Common myeloid progenitor, CD34-positive (primary cell): ENCODE measurements around the gene XIRP1.
A peak's percentile ranks its signal among the peaks of the same experiment; 100 is the strongest.
"Not testable (repeated sequence)": the region's sequence is repeated elsewhere in the genome, so short reads cannot be mapped to it uniquely, and the experiment has no call there.

ENCODE experiments used
- CTCF ChIA-PET: fragments of 350-600 bp; sonication (Branson Sonifier 250); formaldehyde crosslinking; loops from one replicate; lab custom pipeline; 2021; ENCODE audit warnings: antibody characterized with exemption; lab: Charles Lee
- POLR2A ChIA-PET: fragments of 350-600 bp; sonication (Branson Sonifier 250); formaldehyde crosslinking; loops from one replicate; lab custom pipeline; 2021; ENCODE audit warnings: antibody characterized with exemption; lab: Charles Lee
- DNase-seq, 3 donors: peaks; one replicate each; pipeline versions ENCODE4 v3.0.0 to v3.0.0-alpha.2; 2013
- H3K27ac ChIP-seq, 2 experiments: 1 replicate in 1 of 2; 2 replicates in 1 of 2; pipeline ENCODE4 v1.7.0; 2013; ENCODE audit warnings: inconsistent platforms in 2 of 2, low read length in 2 of 2, mild to moderate bottlenecking in 2 of 2, low read depth in 1 of 2, moderate library complexity in 1 of 2; ENCODE audit not compliant: severe bottlenecking in 2 of 2, insufficient read depth in 1 of 2, poor library complexity in 1 of 2
- H3K27me3 ChIP-seq, 5 experiments: replicated peaks in 2 of 5; 1 replicate in 3 of 5; 2 replicates in 2 of 5; pipeline versions ENCODE4 v1.6.1 to v1.7.0; 2013; ENCODE audit warnings: low read length in 4 of 5, mild to moderate bottlenecking in 2 of 5, moderate library complexity in 2 of 5, inconsistent platforms in 1 of 5; ENCODE audit not compliant: insufficient read depth in 5 of 5, control insufficient read depth in 4 of 5
- H3K36me3 ChIP-seq, 4 experiments: 1 replicate in 2 of 4; 2 replicates in 2 of 4; pipeline versions ENCODE4 v1.6.1 to v1.7.0; 2013; ENCODE audit warnings: low read length in 3 of 4, control low read depth in 1 of 4, mild to moderate bottlenecking in 1 of 4; ENCODE audit not compliant: control insufficient read depth in 4 of 4, insufficient read depth in 4 of 4
- H3K4me1 ChIP-seq, 4 experiments: 1 replicate in 3 of 4; 2 replicates in 1 of 4; pipeline versions ENCODE4 v1.6.1 to v1.7.1; 2013; ENCODE audit warnings: low read length in 3 of 4, mild to moderate bottlenecking in 3 of 4, control low read depth in 1 of 4, inconsistent platforms in 1 of 4, moderate library complexity in 1 of 4; ENCODE audit not compliant: control insufficient read depth in 4 of 4, insufficient read depth in 4 of 4; ENCODE audit errors: control extremely low read depth in 1 of 4
- H3K4me3 ChIP-seq, 7 experiments: 1 replicate in 4 of 7; 2 replicates in 3 of 7; pipeline versions ENCODE4 v1.5.1 to v1.7.0; 2013; ENCODE audit warnings: mild to moderate bottlenecking in 7 of 7, low read length in 6 of 7, moderate library complexity in 6 of 7, inconsistent platforms in 2 of 7, low read depth in 2 of 7, control low read depth in 1 of 7; ENCODE audit not compliant: insufficient read depth in 4 of 7, control insufficient read depth in 1 of 7; ENCODE audit errors: extremely low read depth in 1 of 7
- H3K9me3 ChIP-seq, 5 experiments: 1 replicate in 4 of 5; 2 replicates in 1 of 5; pipeline versions ENCODE4 v1.6.1 to v1.7.1; 2013; ENCODE audit warnings: low read length in 4 of 5, mild to moderate bottlenecking in 2 of 5, inconsistent platforms in 1 of 5, low read depth in 1 of 5, moderate library complexity in 1 of 5; ENCODE audit not compliant: control insufficient read depth in 4 of 5, insufficient read depth in 2 of 5; ENCODE audit errors: control extremely low read depth in 1 of 5
- WGBS: methylation state at CpG from one replicate; pipeline ENCODE4 v1.1.5; 2013; ENCODE audit not compliant: insufficient coverage; 5-methylcytosine and 5-hydroxymethylcytosine counted together

XIRP1 gene

DNA sequence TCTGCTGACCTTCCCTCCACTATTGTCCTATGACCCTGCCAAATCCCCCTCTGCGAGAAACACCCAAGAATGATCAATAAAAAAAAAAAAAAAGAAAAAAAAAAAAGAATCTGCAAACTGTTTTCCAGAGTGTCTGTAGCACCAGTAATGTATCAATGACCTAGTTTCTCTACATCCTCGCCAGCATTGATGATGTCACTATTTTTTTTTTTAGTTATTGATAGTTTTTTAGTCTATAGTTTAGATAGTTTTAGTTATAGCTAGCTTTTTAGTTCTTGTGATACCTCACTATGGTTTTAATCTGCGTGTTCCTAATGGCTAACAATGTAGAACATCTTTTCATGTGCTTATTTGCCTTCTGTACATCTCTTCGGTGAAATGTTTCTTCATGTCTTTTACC is 36.1 kb upstream of the XIRP1 start:
- WGBS: 100% methylated on average over 1 of the region's 4 CpGs
- POLR2A ChIA-PET: interaction anchor here (0.7 kb wide), 1 partner anchor 27 kb away, joined by 4 read pairs; no protein-coding TSS in a partner anchor
- H3K4me1 ChIP-seq: peaks cover 14 to 47% (median 21%) of the 10 kb centered on the region in 4 experiments
- DNase-seq: no peak
- H3K9me3 ChIP-seq: no peaks in the 10 kb centered on the region
- H3K36me3 ChIP-seq: no peaks in the 10 kb centered on the region
- no peak overlapping the region for H3K4me3 ChIP-seq
- CTCF ChIA-PET: interaction anchor here (0.6 to 2.0 kb wide), 7 partner anchors 10 to 59 kb away, joined by 3 to 6 read pairs (median 4); no protein-coding TSS in a partner anchor
- H3K27me3 ChIP-seq: no peaks in the 10 kb centered on the region
- no peak overlapping the region for H3K27ac ChIP-seq

DNA sequence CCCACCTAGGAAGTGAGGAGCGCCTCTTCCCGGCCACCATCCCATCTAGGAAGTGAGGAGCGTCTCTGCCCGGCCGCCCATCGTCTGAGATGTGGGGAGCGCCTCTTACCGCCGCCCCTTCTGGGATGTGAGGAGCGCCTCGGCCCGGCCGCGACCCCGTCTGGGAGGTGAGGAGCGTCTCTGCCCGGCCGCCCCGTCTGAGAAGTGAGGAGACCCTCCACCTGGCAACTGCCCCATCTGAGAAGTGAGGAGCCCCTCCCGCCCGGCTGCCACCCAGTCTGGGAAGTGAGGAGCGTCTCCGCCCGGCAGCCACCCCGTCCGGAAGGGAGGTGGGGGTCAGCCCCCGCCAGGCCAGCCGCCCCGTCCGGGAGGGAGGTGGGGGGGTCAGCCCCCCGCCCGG is 35.2 kb upstream of the XIRP1 start:
- H3K4me3 ChIP-seq, H3K27ac ChIP-seq, H3K36me3 ChIP-seq, DNase-seq, H3K27me3 ChIP-seq, H3K9me3 ChIP-seq, CTCF ChIA-PET: not testable (repeated sequence)
- POLR2A ChIA-PET: interaction anchor here (0.7 kb wide), 1 partner anchor 27 kb away, joined by 4 read pairs; no protein-coding TSS in a partner anchor
- peaks cover 8 to 39% (median 15%) of the 10 kb centered on the region in 4 experiments for H3K4me1 ChIP-seq
- WGBS: no CpG with 5 or more reads among the region's 32 CpGs

DNA sequence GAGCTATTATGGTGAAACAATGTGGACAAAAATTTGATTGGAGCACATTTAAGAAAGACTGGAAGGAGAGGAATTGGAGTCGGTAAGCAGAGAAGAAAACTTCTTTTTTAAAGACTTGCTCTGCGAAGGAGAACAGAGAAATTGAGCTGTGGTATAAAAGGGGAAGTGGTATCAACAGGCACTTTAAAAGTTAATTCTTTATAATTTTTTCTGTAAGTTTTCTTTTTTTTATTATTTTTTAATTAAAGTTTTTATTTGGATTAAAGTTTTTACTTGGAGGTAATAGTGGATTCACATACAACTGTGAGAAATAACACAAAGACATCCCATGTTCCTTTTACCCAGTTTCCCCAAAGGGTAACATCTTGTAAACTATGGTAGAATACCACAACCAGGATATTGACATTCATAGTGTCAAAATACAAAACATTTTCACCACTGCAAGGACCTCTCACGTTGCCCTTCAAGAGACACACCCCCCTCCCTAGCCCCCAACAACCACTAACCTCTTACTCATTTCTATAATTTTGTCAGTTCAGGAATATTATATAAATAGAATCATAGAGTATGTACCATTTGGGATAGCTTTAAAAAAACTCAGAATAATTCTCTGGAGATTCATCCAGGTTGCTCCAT is 33.8 kb upstream of the XIRP1 start:
- 0% methylated on average over 1 of the region's 3 CpGs for WGBS
- no peaks in the 10 kb centered on the region for H3K36me3 ChIP-seq
- DNase-seq: peak in 2 of 3 donors; percentile 74 to 78
- H3K4me3 ChIP-seq: peak overlapping the region in 1 of 7 experiments; percentile 42
- no peaks in the 10 kb centered on the region for H3K9me3 ChIP-seq
- H3K27ac ChIP-seq: no peak overlapping the region
- peaks cover 5 to 35% (median 11%) of the 10 kb centered on the region in 4 experiments for H3K4me1 ChIP-seq
- CTCF ChIA-PET: interaction anchor here (1.2 kb wide), 2 partner anchors 9 to 37 kb away, joined by 3 to 4 read pairs; no protein-coding TSS in a partner anchor
- POLR2A ChIA-PET: no interaction called here
- H3K27me3 ChIP-seq: no peaks in the 10 kb centered on the region

DNA sequence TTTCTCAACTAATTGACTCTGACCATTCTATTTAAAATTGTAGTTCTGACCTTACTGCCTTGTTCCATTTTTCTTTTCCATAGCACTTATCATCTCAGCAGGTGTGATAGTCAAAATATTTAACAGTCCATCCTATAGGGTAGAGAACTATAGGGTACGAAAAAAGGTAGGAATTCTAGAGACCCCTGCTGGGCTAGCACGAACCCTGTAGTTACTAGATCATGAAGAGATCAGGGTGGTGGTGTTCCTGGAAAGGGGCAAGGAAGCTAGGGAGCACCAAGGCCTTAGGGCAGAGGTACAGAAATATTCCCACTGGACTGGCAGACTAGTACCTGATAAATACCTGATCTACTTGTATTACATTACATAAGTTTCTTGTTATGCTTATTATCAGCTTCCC is 31.9 kb upstream of the XIRP1 start:
- Histone ChIP-seq H3K9me3 (no peaks in the 10 kb centered on the region), H3K36me3 (no peaks in the 10 kb centered on the region), H3K27me3 (no peaks in the 10 kb centered on the region), H3K27ac (no peak overlapping the region), H3K4me1 (peaks cover 13 to 51% (median 25%) of the 10 kb centered on the region in 4 experiments), H3K4me3 (no peak overlapping the region)
- 100% methylated on average over 1 of the region's 2 CpGs for WGBS
- POLR2A ChIA-PET: no interaction called here
- DNase-seq: no peak
- CTCF ChIA-PET: interaction anchor here (1.1 to 1.4 kb wide), 2 partner anchors 26 to 68 kb away, joined by 3 to 5 read pairs; no protein-coding TSS in a partner anchor

DNA sequence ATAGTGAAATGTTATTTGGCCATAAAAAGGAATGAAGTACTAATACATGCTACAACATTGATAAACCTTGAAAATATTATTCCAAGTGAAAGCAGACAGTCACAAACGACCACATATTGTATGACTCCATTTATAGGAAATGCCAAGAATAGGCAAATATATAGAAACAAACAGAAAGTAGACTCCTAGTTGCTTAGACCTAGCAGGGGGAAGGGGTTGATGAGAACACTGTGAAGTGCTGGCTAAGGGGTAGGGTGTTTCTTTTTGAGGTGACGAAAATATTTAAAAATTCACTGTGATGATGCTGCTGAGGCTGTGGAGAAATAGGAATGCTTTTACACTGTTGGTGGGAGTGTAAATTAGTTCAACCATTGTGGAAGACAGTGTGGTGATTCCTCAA is 30.5 kb upstream of the XIRP1 start:
- CTCF ChIA-PET: no interaction called here
- Histone ChIP-seq H3K4me3 (no peak overlapping the region), H3K4me1 (peaks cover 13 to 51% (median 25%) of the 10 kb centered on the region in 4 experiments), H3K36me3 (no peaks in the 10 kb centered on the region), H3K9me3 (no peaks in the 10 kb centered on the region), H3K27ac (no peak overlapping the region), H3K27me3 (no peaks in the 10 kb centered on the region)
- POLR2A ChIA-PET: no interaction called here
- DNase-seq: no peak
- 80% methylated on average over 1 of the region's 2 CpGs for WGBS

DNA sequence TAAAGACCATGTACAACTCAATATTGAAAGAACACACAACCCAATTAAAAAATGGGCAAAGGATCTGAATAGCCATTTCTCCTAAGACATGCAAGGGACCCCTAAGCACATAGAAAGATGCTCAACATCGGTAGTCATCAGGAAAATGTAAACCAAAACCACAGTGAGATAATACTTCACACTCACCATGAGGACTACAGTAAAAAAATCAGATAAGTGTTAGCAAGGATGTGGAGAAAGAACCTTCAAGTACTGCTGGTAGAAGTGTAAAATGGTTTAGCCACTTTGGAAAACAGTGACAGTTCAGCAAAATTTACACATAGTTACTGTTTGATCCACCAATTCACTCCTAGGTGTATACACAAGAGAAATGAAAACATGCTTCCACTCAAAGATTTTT is 30.1 kb upstream of the XIRP1 start:
- ChIA-PET POLR2A (no interaction called here), CTCF (no interaction called here)
- no peak overlapping the region for H3K4me3 ChIP-seq
- no peaks in the 10 kb centered on the region for H3K9me3 ChIP-seq
- no CpG with 5 or more reads among the region's 1 CpG for WGBS
- peaks cover 13 to 51% (median 25%) of the 10 kb centered on the region in 4 experiments for H3K4me1 ChIP-seq
- H3K27me3 ChIP-seq: no peaks in the 10 kb centered on the region
- no peak overlapping the region for H3K27ac ChIP-seq
- H3K36me3 ChIP-seq: no peaks in the 10 kb centered on the region
- DNase-seq: no peak

DNA sequence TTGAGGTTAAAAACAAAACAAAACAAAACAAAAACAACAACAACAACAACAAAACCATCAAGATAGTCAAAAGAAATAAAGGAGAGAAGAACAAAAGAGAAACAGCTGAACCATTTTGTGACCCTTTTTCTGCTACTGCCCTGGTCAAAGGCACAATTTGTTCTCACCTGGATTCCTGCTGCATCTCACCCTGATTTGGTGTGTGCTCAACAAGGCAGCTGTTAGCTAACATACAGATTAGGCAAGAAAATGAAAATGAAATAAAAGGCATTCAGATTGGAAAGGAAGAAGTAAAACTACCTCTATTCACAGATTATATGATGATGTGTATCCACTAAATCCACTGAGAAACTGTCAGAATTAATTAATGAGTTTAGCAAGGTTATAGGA is 28.7 kb upstream of the XIRP1 start:
- peaks cover 12 to 57% (median 31%) of the 10 kb centered on the region in 4 experiments for H3K4me1 ChIP-seq
- CTCF ChIA-PET: interaction anchor here (0.6 to 1.5 kb wide), 5 partner anchors 9 to 67 kb away, joined by 3 to 6 read pairs (median 3); no protein-coding TSS in a partner anchor

More for the DNA sequence above, 28.7 kb upstream of the XIRP1 start:
- Histone ChIP-seq H3K27me3 (no peaks in the 10 kb centered on the region), H3K4me3 (no peak overlapping the region), H3K27ac (no peak overlapping the region), H3K9me3 (no peaks in the 10 kb centered on the region), H3K36me3 (no peaks in the 10 kb centered on the region)
- peak in 1 of 3 donors; percentile 14 for DNase-seq
- POLR2A ChIA-PET: no interaction called here
